Measurements from ENCODE around the gene FBXO38. TPM values are rescaled to one million over a fixed set of nuclear protein-coding genes. Genes with fewer than 3 reads are reported as not detected.

The FBXO38 gene
- total RNA-seq, 1 donor from 2014 or later = 26.1 TPM

- no peak for TF ChIP-seq CTCF (conservative IDR thresholded peaks at IDR 0.05; ENCODE audit: low read depth, low read length)
- DNase-seq (ENCODE audit: low read depth) = no peak
- H3K4me3 ChIP-seq (ENCODE audit: low read depth, low read length) = no peak overlapping the region
These were observed 52.3 kb downstream of the FBXO38 start for GRCh38 chr5:148436029-148436428.

GRCh38 chr5:148437249-148437648 lies 53.5 kb downstream of the FBXO38 start:
- no peak for TF ChIP-seq CTCF (conservative IDR thresholded peaks at IDR 0.05; ENCODE audit: low read depth, low read length)
- no peak for DNase-seq (ENCODE audit: low read depth)
- H3K4me3 ChIP-seq (ENCODE audit: low read depth, low read length) = no peak overlapping the region

- H3K4me3 ChIP-seq (ENCODE audit: low read depth, low read length) = no peak overlapping the region
- TF ChIP-seq CTCF (conservative IDR thresholded peaks at IDR 0.05; ENCODE audit: low read depth, low read length) = no peak
- no peak for DNase-seq (ENCODE audit: low read depth)
These were observed 55.2 kb downstream of the FBXO38 start for GRCh38 chr5:148438933-148439332.

- no peak for TF ChIP-seq CTCF (conservative IDR thresholded peaks at IDR 0.05; ENCODE audit: low read depth, low read length)
- DNase-seq (ENCODE audit: low read depth) = no peak
These were observed 59.5 kb downstream of the FBXO38 start for GRCh38 chr5:148443241-148443640.

GRCh38 chr5:148443998-148444397 lies 60.2 kb downstream of the FBXO38 start:
- TF ChIP-seq CTCF (conservative IDR thresholded peaks at IDR 0.05; ENCODE audit: low read depth, low read length) = peak; percentile 72
- no peak for DNase-seq (ENCODE audit: low read depth)

More at GRCh38 chr5:148443241-148443640, 59.5 kb downstream of the FBXO38 start:
- no peak overlapping the region for H3K4me3 ChIP-seq (ENCODE audit: low read depth, low read length)

GRCh38 chr5:148445578-148445977 lies 61.8 kb downstream of the FBXO38 start:
- TF ChIP-seq CTCF (conservative IDR thresholded peaks at IDR 0.05; ENCODE audit: low read depth, low read length) = no peak
- no peak overlapping the region for H3K4me3 ChIP-seq (ENCODE audit: low read depth, low read length)
- DNase-seq (ENCODE audit: low read depth) = no peak

More at GRCh38 chr5:148443998-148444397, 60.2 kb downstream of the FBXO38 start:
- no peak overlapping the region for H3K4me3 ChIP-seq (ENCODE audit: low read depth, low read length)

GRCh38 chr5:148446611-148447010 lies 62.9 kb downstream of the FBXO38 start:
- H3K4me3 ChIP-seq (ENCODE audit: low read depth, low read length) = no peak overlapping the region
- no peak for TF ChIP-seq CTCF (conservative IDR thresholded peaks at IDR 0.05; ENCODE audit: low read depth, low read length)
- peak; percentile 75 for DNase-seq (ENCODE audit: low read depth)
